HG03520 (cell line): ENCODE results near the gene RNGTT.

ENCODE experiments used
- ATAC-seq: cut with Tn5 transposase; IDR thresholded peaks from one replicate; pipeline ENCODE4 v1.9.1; 2021; ENCODE audit warnings: mild to moderate bottlenecking, moderate library complexity; ENCODE audit not compliant: unreplicated experiment

The RNGTT gene

DNA sequence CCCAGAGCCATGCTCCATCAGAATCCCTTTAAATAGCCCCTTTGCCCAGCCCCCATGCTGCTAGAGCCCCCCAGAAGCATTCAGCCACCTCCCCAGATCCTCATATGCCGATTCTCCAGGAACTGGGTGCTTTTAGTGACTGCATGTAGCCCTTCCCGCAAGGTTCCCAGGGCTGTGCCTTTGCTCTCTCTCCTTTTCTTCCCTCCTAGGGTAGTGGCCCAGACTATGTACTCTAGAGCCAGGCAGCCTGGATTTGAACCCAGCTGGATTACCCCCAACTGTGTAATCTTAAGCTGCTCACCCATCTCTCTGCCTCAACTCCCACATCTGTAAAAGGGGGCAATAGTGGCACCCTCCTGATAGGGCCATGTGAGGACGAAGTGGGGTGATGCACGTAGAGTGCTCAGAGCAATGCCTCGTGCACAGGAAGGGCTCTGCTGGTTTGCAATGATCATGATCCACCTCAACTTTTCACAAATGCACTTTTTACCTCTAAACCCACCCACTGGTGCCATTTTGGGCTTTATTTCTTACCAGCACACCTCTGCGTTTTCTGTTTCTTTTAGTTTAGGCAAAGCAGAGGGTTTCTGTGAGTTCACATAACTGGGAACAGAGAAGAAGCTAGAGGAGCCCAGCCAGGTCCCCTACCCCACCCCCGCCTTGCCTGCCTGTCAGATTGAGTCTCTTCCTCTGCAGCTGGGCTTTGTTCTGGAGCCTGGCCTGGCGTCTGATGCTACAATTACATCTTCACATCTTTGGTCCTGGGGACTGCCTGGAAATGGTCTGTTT, 396.5 kb downstream of the RNGTT start:
- no peak for ATAC-seq

DNA sequence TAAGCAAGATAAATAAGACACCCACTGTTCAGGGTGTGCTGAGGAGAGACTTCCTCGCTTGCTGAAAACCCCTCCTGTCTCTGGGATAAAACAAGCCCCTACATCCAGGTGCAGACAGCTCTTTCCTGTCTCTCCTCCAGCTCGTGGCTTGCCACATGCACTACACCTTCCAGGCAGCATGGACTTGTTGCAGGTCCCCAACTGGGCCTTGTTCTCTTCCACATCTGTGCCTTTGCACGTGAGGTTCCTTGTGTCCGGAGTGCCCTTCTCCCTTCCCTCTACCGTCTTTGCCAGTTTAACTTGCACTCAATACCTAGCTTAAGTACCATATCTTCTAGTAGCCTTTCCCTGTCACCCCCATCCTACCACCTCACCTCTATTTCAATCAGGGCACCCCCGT, 397.6 kb downstream of the RNGTT start:
- ATAC-seq, result no peak

DNA sequence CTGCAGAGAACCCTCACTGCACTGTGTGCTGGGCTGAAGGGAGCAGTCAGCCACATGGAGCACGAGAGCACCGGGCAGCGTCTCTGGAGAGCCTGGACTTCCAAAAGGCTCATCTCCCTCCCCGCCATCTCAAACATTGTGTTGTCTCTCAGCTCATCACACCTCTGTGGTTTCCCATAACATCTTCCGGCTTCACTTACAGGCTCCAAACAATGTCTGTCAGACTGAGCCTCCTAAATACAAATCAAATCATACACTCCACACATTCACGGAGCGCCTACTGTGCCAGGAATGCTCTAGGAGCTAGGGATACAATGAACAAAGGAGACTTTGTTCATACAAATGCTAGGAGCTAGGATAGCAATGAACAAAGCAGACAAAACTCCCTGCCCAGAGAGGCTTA, 398.0 kb downstream of the RNGTT start:
- ATAC-seq, result no peak

DNA sequence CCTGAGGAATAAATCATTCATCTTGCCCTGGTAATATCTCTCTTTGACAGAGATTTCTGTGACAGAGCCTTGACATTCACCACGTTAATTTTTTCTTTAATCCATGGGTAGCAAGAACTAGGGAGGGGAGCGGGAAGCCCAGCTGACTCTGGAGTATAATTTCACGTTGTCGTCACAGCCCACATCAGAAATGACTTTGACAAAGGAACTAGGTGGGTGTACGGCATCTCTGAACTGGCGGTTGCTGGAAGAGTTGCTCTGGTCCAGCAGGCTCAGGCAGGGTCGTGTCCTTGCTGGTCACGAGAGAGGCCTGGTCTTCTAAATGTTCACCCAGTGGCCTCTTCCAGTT, 400.2 kb downstream of the RNGTT start:
- ATAC-seq, result no peak

DNA sequence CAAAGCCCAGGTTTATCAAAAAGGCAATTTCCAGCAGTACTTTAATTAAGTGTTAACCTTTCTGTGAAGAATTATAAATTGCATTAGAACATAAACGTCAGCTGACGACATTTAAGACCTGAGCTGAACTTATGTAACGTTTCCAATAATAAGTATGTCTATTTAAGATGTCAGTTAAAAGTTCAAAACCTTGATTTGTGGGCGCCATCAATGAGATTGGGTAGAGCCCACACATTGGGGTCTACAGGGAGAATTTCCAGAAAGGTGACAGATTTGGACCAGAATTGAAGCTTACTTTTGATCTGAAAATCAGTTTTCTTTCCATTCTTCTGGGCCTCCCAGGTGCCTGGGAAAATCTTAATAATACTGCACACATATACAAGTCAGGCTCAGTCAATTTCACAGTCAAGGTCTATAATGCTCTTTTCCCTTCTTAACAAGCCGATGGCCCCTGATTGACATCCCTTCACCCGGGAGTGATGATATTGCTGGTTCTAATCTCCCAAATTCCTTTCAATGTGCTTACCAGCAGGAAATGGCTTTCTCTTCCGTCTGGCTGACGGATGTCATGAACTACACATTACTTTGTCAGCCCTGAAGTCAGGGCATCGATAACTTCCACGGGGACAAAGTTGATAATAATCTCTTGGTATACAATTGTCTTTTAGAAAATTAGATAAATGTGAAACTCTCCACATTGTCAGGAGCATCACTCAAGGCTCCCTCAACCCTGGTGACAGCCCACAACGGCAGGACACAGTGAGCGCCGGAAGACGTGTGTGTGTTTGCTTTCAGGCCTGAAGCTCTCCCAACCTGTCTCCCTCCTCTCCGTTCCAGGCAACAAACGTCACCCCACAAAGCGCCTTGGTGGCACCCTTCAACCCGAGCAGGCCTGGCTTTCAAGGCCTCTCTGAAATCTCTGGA, 400.8 kb downstream of the RNGTT start:
- no peak for ATAC-seq

DNA sequence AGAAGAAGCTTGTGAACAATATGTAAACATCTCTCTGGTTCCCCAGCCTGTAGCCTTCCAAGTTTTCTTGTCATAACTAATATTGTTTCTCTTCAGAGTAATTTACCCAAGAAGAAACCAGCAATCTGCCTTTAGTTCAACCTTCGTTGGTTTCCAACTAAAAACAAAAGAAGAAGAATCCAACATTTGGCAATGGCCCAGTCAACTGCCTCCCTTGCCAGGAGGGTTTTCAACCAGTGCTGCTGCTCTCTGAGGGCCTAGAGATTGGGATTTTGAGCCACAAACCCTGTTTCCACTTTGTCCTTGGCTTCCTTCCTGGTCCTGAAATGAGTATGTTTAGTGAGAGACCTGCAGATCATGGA, 401.5 kb downstream of the RNGTT start:
- ATAC-seq, result no peak

DNA sequence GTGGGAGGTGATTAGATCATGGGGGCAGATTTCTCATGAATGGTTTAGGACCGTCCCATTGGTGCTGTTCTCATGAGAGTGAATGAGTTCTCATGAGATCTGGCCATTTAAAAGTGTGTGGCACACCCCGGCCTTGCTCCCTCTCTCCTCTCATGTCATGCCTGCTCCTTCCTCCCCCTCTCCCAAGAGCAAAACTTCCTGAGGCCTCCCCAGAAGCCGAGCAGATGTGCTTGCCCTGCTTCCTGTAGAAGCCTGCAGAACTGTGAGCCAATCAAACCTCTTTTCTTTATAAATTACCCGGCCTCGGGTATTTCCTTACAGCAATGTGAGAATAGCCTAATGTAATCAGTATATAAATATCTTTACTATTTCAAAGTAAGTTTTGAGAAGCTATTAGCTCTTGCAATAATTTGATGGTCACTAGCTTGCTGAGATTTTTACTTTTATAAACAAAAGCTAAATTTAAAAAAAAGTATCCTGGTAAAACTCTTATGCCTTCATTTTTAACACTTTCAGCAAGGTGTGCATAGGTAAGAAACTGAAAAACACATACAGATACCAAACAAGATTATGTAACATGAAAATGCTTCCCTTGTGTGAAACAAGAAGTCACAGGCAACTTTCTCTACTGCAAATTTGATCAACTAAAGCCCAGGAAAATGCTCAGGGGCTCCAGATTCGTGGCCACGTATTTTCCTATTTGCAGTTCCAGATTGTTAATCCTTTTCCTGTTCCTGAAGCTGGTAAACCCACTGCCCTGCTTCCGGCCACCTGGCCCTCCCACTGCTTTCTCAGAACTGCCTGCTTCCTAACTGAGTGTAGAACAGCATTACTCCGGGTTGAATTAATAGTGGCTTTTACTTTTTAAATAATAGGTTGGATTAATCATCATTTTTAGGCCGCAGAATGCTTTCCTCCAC, 402.1 kb downstream of the RNGTT start:
- no peak for ATAC-seq
